Erythroblast (primary cell): ENCODE measurements around the gene SPPL2C.

Source experiments
- GATA1 ChIP-seq: IDR thresholded peaks from 2 replicates; pipeline ENCODE4 v1.6.1; 2011; ENCODE audit warnings: low read depth, mild to moderate bottlenecking, control low read depth, low read length, moderate library complexity
- POLR2A ChIP-seq: IDR thresholded peaks from 2 replicates; pipeline ENCODE4 v1.6.1; 2011; ENCODE audit warnings: mild to moderate bottlenecking, low read length

DNA sequence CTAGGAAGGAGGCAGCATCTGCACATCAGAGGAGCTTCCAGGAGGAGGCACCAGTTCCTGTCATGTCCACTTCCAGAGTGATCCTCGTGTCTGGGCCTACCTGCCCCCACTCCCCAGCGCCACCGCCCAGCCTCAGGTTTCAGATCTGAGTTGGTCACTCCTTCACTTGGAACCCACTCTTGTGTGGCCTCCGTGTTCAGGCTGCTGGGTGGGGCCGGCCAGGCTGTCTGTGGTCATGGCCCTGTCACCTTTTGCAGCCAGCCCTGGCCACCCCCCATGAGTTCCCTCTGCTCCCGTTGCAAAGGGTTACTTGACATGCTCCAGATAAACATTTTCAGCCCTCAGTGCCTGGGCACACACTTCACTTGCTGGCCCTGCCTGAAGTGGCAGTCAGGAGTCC lies 26.6 kb upstream of the SPPL2C start:
- TF ChIP-seq POLR2A (no peak), GATA1 (no peak)
